ENCODE data around the gene FRYL. TPM values are rescaled to one million over a fixed set of nuclear protein-coding genes. Genes with fewer than 3 reads are reported as not detected.

The FRYL gene
- total RNA-seq, 1 experiment from 2014 or later: 43.1 TPM

DNA sequence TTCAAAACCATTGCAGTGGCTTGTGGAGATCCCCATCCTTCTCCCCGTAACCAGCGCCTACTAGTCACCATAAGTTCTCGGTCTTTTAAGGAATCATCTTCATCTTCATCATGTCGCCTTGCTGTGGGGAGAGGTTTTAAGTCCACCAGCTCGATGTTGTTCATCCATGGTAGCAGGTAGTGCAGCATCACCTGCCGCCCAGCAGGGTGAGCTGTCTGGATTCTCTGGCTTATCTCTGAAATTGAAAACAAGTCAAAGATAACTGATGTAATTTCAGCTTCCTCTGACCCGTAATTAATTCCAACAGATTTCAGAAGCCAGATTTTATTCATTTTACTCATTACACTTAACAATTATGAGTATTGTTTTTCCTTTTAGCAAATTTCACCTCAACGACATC, 222.6 kb downstream of the FRYL start:
- Histone ChIP-seq H3K36me3 (ENCODE audit: insufficient read depth, low read length, poor library complexity, severe bottlenecking) (peaks cover 4% of the 10 kb centered on the region), H3K9me3 (ENCODE audit: low read depth, low read length, poor library complexity, severe bottlenecking) (no peaks in the 10 kb centered on the region), H3K27ac (ENCODE audit: low read depth, low read length, poor library complexity, severe bottlenecking) (no peak overlapping the region), H3K27me3 (replicated peaks; ENCODE audit: insufficient read depth, low read depth, low read length, poor library complexity) (no peaks in the 10 kb centered on the region), H3K4me1 (ENCODE audit: insufficient read depth, low read length, poor library complexity, severe bottlenecking) (no peaks in the 10 kb centered on the region), H3K4me3 (ENCODE audit: low read depth, low read length, poor library complexity, severe bottlenecking) (no peak overlapping the region)
- peak; percentile 12 for DNase-seq (ENCODE audit: low spot score)
- POLR2A ChIA-PET (ENCODE audit: low non-redundant PET): no interaction called here
- CTCF ChIA-PET: interaction anchor here (0.5 kb wide), 1 partner anchor 721 kb away, joined by 3 read pairs; no protein-coding TSS in a partner anchor
- intact Hi-C loops (cut with micrococcal nuclease; ENCODE audit: unreplicated experiment): no loop called here
- TF ChIP-seq, protein P1, sequence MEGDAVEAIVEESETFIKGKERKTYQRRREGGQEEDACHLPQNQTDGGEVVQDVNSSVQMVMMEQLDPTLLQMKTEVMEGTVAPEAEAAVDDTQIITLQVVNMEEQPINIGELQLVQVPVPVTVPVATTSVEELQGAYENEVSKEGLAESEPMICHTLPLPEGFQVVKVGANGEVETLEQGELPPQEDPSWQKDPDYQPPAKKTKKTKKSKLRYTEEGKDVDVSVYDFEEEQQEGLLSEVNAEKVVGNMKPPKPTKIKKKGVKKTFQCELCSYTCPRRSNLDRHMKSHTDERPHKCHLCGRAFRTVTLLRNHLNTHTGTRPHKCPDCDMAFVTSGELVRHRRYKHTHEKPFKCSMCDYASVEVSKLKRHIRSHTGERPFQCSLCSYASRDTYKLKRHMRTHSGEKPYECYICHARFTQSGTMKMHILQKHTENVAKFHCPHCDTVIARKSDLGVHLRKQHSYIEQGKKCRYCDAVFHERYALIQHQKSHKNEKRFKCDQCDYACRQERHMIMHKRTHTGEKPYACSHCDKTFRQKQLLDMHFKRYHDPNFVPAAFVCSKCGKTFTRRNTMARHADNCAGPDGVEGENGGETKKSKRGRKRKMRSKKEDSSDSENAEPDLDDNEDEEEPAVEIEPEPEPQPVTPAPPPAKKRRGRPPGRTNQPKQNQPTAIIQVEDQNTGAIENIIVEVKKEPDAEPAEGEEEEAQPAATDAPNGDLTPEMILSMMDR (conservative IDR thresholded peaks at IDR 0.05; ENCODE audit: low read depth, low read length): peak; percentile 31; the same call in 1 of the 2 replicates
- no peak for TF ChIP-seq EZH2 (IDR thresholded peaks at IDR 0.05; ENCODE audit: borderline replicate concordance, low read depth, low read length, poor library complexity, severe bottlenecking)
- BruUV-seq (replicated peaks): no TSS peak

DNA sequence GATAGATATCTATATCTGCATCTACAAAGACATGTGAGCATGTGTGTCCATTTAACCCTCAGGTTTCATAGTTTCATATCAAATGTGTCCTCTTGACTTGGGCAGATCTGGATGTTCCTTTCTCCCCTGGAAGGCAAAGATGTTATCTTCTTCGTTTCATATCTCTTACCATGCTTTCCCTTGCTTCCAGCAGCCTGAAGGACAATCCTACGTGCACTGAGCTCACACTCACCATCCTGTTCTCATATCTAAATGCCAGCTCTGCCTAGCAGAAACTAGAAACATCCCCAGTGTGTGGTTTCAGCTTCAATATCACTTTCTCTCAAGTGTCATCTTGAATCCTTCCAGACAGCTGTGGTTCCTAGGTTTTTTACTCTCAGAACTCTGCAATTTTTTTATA, 223.8 kb downstream of the FRYL start:
- no peak overlapping the region for H3K27ac ChIP-seq (ENCODE audit: low read depth, low read length, poor library complexity, severe bottlenecking)
- no peak for DNase-seq (ENCODE audit: low spot score)
- no peaks in the 10 kb centered on the region for H3K27me3 ChIP-seq (replicated peaks; ENCODE audit: insufficient read depth, low read depth, low read length, poor library complexity)
- intact Hi-C loops (cut with micrococcal nuclease; ENCODE audit: unreplicated experiment): no loop called here
- no TSS peak for BruUV-seq (replicated peaks)
- no peaks in the 10 kb centered on the region for H3K9me3 ChIP-seq (ENCODE audit: low read depth, low read length, poor library complexity, severe bottlenecking)
- ChIA-PET POLR2A (ENCODE audit: low non-redundant PET) (no interaction called here), CTCF (no interaction called here)
- no peaks in the 10 kb centered on the region for H3K4me1 ChIP-seq (ENCODE audit: insufficient read depth, low read length, poor library complexity, severe bottlenecking)
- TF ChIP-seq, protein P1 (conservative IDR thresholded peaks at IDR 0.05; ENCODE audit: low read depth, low read length): no peak
- no peak for TF ChIP-seq EZH2 (IDR thresholded peaks at IDR 0.05; ENCODE audit: borderline replicate concordance, low read depth, low read length, poor library complexity, severe bottlenecking)
- peaks cover 4% of the 10 kb centered on the region for H3K36me3 ChIP-seq (ENCODE audit: insufficient read depth, low read length, poor library complexity, severe bottlenecking)
- H3K4me3 ChIP-seq (ENCODE audit: low read depth, low read length, poor library complexity, severe bottlenecking): no peak overlapping the region

DNA sequence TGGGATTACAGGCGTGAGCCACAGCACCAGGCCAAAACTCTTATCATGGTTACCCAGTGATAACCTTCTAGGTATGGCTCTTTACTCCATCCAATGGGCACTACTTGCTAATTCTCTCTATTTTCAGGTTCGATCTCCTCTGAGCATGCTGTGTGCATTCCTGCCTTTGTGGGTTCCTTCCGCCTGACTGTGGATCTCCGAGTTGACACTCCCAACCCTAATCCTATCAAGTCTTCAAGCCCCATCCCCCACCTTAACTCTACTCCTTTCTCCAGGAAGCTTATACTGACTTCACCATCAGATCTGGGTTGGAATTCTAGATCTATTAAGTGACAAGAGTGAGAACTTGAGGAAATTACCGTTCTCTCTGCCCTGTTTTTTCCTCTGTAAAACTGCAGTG, 225.5 kb downstream of the FRYL start:
- TF ChIP-seq, protein P1 (conservative IDR thresholded peaks at IDR 0.05; ENCODE audit: low read depth, low read length): no peak
- TF ChIP-seq EZH2 (IDR thresholded peaks at IDR 0.05; ENCODE audit: borderline replicate concordance, low read depth, low read length, poor library complexity, severe bottlenecking): no peak
- ChIA-PET CTCF (no interaction called here), POLR2A (ENCODE audit: low non-redundant PET) (no interaction called here)
- Histone ChIP-seq H3K9me3 (ENCODE audit: low read depth, low read length, poor library complexity, severe bottlenecking) (no peaks in the 10 kb centered on the region), H3K4me3 (ENCODE audit: low read depth, low read length, poor library complexity, severe bottlenecking) (no peak overlapping the region), H3K27ac (ENCODE audit: low read depth, low read length, poor library complexity, severe bottlenecking) (no peak overlapping the region), H3K27me3 (replicated peaks; ENCODE audit: insufficient read depth, low read depth, low read length, poor library complexity) (no peaks in the 10 kb centered on the region), H3K36me3 (ENCODE audit: insufficient read depth, low read length, poor library complexity, severe bottlenecking) (peaks cover 4% of the 10 kb centered on the region), H3K4me1 (ENCODE audit: insufficient read depth, low read length, poor library complexity, severe bottlenecking) (no peaks in the 10 kb centered on the region)
- intact Hi-C loops (cut with micrococcal nuclease; ENCODE audit: unreplicated experiment): no loop called here
- no peak for DNase-seq (ENCODE audit: low spot score)
- no TSS peak for BruUV-seq (replicated peaks)

Data from A673 (cell line).